GM12892 (cell line): Measurements from ENCODE around the gene PKN1.

Experiments
- POLR2A ChIP-seq: IDR thresholded peaks from 2 replicates; pipeline ENCODE4 v1.6.1; 2011; ENCODE audit warnings: low read depth, low read length, control low read depth
- POLR2AphosphoS5 ChIP-seq: IDR thresholded peaks from 2 replicates; pipeline ENCODE4 v1.6.1; 2011; ENCODE audit warnings: low read depth, low read length, control low read depth
- TAF1 ChIP-seq: IDR thresholded peaks from 2 replicates; pipeline ENCODE4 v1.6.1; 2011; ENCODE audit warnings: low read depth, mild to moderate bottlenecking, control low read depth, low read length, borderline replicate concordance

- no peak for TF ChIP-seq POLR2AphosphoS5
- TF ChIP-seq POLR2A: no peak
- TF ChIP-seq TAF1: no peak
Observed at GRCh38 chr19:14427461-14427860, 5.6 kb upstream of the PKN1 start.
